SKM-1 (cell line): ENCODE measurements around the gene PPP4R4.
A peak's percentile ranks its signal among the peaks of the same experiment; 100 is the strongest.
"Not testable (repeated sequence)": the region's sequence is repeated elsewhere in the genome, so short reads cannot be mapped to it uniquely, and the experiment has no call there.

ENCODE experiments used
- DNase-seq: peaks from one replicate; lab custom pipeline; 2025; ENCODE audit not compliant: unreplicated experiment; lab: John Stamatoyannopoulos, UW

The PPP4R4 gene

GRCh38 chr14:94144765-94145164 is 29.4 kb upstream of the PPP4R4 start:
- DNase-seq, result peak; percentile 4

- DNase-seq, result no peak
Measured at GRCh38 chr14:94145902-94146527, 28.1 kb upstream of the PPP4R4 start.

GRCh38 chr14:94152676-94153075 is 21.4 kb upstream of the PPP4R4 start:
- DNase-seq, result no peak

- DNase-seq, result no peak
Measured at GRCh38 chr14:94153750-94154342, 20.3 kb upstream of the PPP4R4 start.

- not testable (repeated sequence) for DNase-seq
Measured at GRCh38 chr14:94156143-94156542, 18.0 kb upstream of the PPP4R4 start.

- DNase-seq, result no peak
Measured at GRCh38 chr14:94157197-94157596, 16.9 kb upstream of the PPP4R4 start.

- DNase-seq, result no peak
Measured at GRCh38 chr14:94158239-94158883, 15.8 kb upstream of the PPP4R4 start.

GRCh38 chr14:94161058-94161457 is 13.1 kb upstream of the PPP4R4 start:
- no peak for DNase-seq

GRCh38 chr14:94161981-94162380 is 12.1 kb upstream of the PPP4R4 start:
- DNase-seq, result no peak

- DNase-seq, result no peak
Measured at GRCh38 chr14:94162466-94162865, 11.7 kb upstream of the PPP4R4 start.

- DNase-seq, result no peak
Measured at GRCh38 chr14:94163796-94164195, 10.3 kb upstream of the PPP4R4 start.

- no peak for DNase-seq
Measured at GRCh38 chr14:94164685-94165431, 9.3 kb upstream of the PPP4R4 start.

GRCh38 chr14:94165744-94166143 is 8.4 kb upstream of the PPP4R4 start:
- DNase-seq, result no peak

GRCh38 chr14:94170136-94170535 is 4.0 kb upstream of the PPP4R4 start:
- no peak for DNase-seq

- DNase-seq, result no peak
Measured at GRCh38 chr14:94171208-94171607, 2.9 kb upstream of the PPP4R4 start.

GRCh38 chr14:94172545-94172944 is 1.6 kb upstream of the PPP4R4 start:
- no peak for DNase-seq

GRCh38 chr14:94173471-94173884 is 644 bp upstream of the PPP4R4 start:
- DNase-seq, result no peak

- no peak for DNase-seq
Measured at GRCh38 chr14:94174604-94175010, 485 bp downstream of the PPP4R4 start.

GRCh38 chr14:94175011-94175745 is 1.1 kb downstream of the PPP4R4 start:
- DNase-seq, result no peak

- no peak for DNase-seq
Measured at GRCh38 chr14:94175747-94176146, 1.6 kb downstream of the PPP4R4 start.

GRCh38 chr14:94176808-94177207 is 2.7 kb downstream of the PPP4R4 start:
- no peak for DNase-seq
